Stimulated activated CD4-positive, alpha-beta T cell treated with anti-CD3 and anti-CD28 coated beads, TNF-alpha, amount 100 ng/mL, for 1 hour (primary cell): Measurements from ENCODE around the gene EFEMP2.
A peak's percentile ranks its signal among the peaks of the same experiment; 100 is the strongest.
"Not testable (repeated sequence)": the region's sequence is repeated elsewhere in the genome, so short reads cannot be mapped to it uniquely, and the experiment has no call there.

Source experiments
- DNase-seq, 3 donors: peaks; one replicate each; pipeline ENCODE4 v3.0.0-alpha.2; 2020; ENCODE audit warnings: low read depth in 3 of 3, low spot score in 1 of 3

EFEMP2 gene

DNA sequence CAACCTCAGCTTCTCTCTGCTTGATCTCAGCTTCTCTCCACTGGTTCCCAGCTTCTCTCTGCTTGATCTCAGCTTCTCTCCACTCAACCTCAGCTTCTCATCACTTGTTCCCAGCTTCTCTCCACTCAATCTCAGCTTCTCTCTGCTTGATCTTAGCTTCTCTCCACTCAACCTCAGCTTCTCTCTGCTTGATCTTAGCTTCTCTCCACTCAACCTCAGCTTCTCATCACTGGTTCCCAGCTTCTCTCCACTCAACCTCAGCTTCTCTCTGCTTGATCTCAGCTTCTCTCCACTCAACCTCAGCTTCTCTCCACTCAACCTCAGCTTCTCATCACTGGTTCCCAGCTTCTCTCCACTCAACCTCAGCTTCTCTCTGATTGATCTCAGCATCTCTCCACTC is 40.4 kb downstream of the EFEMP2 start:
- DNase-seq, result not testable (repeated sequence)

DNA sequence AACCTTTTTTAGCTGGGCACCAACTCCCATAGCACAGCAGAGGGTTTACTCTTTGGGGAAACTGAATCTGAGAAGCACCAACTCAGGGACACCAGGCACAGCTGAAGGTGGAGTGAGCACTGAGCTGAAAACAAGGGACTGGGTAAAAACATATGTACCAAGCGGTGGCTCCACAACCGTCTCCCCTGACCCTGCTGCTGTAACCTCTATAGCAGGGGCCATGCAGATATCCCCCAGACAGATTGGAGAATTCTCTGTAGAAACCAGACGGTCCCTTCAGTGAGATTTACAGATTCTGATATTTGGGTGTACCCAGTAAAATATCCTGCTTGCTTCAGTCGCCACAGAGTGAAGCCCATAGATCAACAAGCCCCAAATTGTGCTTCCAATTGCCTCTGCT is 43.1 kb downstream of the EFEMP2 start:
- DNase-seq, result no peak

DNA sequence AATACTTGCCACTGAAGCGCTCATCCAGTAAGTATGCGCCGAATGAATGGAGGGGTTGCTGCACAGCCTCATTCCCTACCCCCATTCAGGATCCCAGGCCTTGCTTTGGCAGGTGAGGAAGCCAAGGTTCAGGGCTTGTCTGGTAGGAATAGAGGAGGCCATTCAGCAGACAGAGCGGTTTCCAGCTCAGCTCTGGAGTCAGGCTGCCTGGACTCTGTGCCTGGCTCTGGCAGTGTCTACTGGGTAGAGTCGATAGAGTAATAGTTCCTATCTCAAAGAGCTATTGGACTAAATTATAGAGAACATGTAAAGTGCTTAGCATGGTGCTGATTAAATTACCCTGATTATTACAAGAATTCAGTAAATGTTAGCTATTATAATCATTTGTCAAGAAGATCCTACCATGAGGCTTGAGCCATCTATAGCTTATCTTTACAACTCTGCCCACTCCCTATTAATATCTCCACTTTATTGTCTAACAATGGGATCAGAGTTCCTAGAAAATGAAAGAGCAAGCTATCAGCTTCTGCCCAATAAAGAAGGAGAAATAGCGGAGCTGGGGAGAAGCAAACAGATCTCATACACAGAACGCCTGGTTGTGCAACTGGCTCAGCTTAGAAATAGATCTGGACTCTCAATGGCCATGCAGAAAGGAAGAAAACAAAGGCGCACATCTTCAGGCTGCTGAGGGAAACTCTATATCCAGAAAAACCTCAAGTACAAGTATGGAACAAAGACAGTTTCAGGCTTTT is 45.4 kb downstream of the EFEMP2 start:
- DNase-seq, result no peak

DNA sequence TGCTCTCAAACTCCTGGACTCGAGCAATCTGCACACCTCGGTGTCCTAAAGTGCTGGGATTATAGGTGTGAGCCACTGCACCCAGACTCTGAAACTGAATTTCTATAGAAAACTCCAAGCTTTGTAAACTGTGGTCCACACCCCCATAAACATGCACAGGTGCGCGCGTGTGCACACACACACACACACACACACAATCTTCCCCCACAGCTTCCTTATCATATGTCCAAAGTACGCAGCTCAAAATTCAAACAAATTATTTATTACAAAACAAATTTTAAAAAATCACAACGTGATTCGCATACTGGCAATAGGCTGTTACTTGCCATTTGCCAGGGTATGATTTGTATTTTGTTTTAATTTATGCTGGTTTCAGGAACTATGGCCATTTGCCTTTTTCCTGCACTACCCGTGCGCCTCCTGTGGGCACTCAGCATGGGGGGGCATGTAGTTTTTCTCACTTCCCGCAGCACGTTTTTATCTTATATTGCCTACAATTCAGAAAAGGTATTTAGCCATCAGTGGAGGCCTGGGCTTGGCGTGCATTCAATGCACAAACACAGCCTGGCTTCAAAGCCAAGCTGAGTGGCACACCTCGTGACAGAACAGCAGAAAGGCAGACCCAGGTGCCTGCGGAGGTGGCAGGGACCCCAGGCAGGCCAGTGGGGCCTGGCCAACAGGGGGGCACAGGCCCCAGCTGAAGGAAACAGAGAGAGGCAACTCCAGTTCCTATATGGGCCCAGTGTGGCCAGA is 49.6 kb downstream of the EFEMP2 start:
- no peak for DNase-seq

- no peak for DNase-seq
These were observed 51.5 kb downstream of the EFEMP2 start for GRCh38 chr11:65821107-65821506.

GRCh38 chr11:65817835-65818680 is 54.5 kb downstream of the EFEMP2 start:
- peak; percentile 80 to 94 (median 89) for DNase-seq

- no peak for DNase-seq
These were observed 55.2 kb downstream of the EFEMP2 start for GRCh38 chr11:65817312-65817834.

DNA sequence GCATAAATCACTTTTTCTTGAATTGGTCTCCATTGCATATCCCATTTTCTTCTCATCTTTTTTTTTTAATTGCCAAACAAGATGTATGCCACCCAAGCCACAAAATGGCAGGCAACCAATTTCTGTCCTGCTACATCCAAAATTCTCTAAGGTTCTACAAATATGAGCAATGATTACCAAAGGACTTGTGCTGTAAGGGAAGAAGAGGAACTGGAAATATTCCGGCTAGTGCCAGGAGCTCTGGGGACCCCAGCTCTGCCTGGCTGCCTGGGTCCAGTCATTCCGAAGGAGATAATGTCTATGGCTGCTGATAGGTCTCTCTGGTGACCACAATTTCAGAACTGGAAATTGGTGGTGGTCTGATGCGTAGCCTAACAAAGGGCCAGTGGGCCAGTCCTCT is 55.9 kb downstream of the EFEMP2 start:
- DNase-seq, result no peak
